Measurements from ENCODE around the gene FAM163B. TPM values are rescaled to one million over a fixed set of nuclear protein-coding genes. Genes with fewer than 3 reads are reported as not detected.

Gene FAM163B
- total RNA-seq, 1 donor, result not detected

- DNase-seq (ENCODE audit: low read depth), result no peak
- no peak overlapping the region for H3K4me3 ChIP-seq (ENCODE audit: low read depth, low read length)
- TF ChIP-seq CTCF (IDR thresholded peaks at IDR 0.05; ENCODE audit: insufficient read depth, low read length), result no peak
These were observed 34.2 kb upstream of the FAM163B start for GRCh38 chr9:133643362-133643755.

GRCh38 chr9:133642708-133643361 is 33.6 kb upstream of the FAM163B start:
- no peak for DNase-seq (ENCODE audit: low read depth)
- no peak for TF ChIP-seq CTCF (IDR thresholded peaks at IDR 0.05; ENCODE audit: insufficient read depth, low read length)
- H3K4me3 ChIP-seq (ENCODE audit: low read depth, low read length), result no peak overlapping the region

GRCh38 chr9:133641861-133642595 is 32.8 kb upstream of the FAM163B start:
- no peak for DNase-seq (ENCODE audit: low read depth)
- no peak overlapping the region for H3K4me3 ChIP-seq (ENCODE audit: low read depth, low read length)
- no peak for TF ChIP-seq CTCF (IDR thresholded peaks at IDR 0.05; ENCODE audit: insufficient read depth, low read length)

GRCh38 chr9:133641396-133641655 is 32.1 kb upstream of the FAM163B start:
- H3K4me3 ChIP-seq (ENCODE audit: low read depth, low read length), result no peak overlapping the region
- no peak for TF ChIP-seq CTCF (IDR thresholded peaks at IDR 0.05; ENCODE audit: insufficient read depth, low read length)
- DNase-seq (ENCODE audit: low read depth), result no peak

- no peak for DNase-seq (ENCODE audit: low read depth)
- H3K4me3 ChIP-seq (ENCODE audit: low read depth, low read length), result no peak overlapping the region
- no peak for TF ChIP-seq CTCF (IDR thresholded peaks at IDR 0.05; ENCODE audit: insufficient read depth, low read length)
These were observed 31.6 kb upstream of the FAM163B start for GRCh38 chr9:133640580-133641395.

- no peak for DNase-seq (ENCODE audit: low read depth)
- no peak for TF ChIP-seq CTCF (IDR thresholded peaks at IDR 0.05; ENCODE audit: insufficient read depth, low read length)
- no peak overlapping the region for H3K4me3 ChIP-seq (ENCODE audit: low read depth, low read length)
These were observed 31.0 kb upstream of the FAM163B start for GRCh38 chr9:133640160-133640559.

Data from fibroblast of the aortic adventitia (primary cell).